ENCODE measurements around the gene TMEM245.

The TMEM245 gene

GRCh38 chr9:109095321-109095720 is 24.4 kb downstream of the TMEM245 start:
- no peak for TF ChIP-seq CTCF (IDR thresholded peaks at IDR 0.05; ENCODE audit: low read depth, low read length)
- DNase-seq (ENCODE audit: low read depth in 2 of 2), result no peak
- H3K4me3 ChIP-seq (replicated peaks in 1 of 2; ENCODE audit: low read depth in 2 of 2, low read length in 2 of 2), result no peak overlapping the region

GRCh38 chr9:109094268-109094667 is 25.5 kb downstream of the TMEM245 start:
- no peak overlapping the region for H3K4me3 ChIP-seq (replicated peaks in 1 of 2; ENCODE audit: low read depth in 2 of 2, low read length in 2 of 2)
- no peak for TF ChIP-seq CTCF (IDR thresholded peaks at IDR 0.05; ENCODE audit: low read depth, low read length)
- DNase-seq (ENCODE audit: low read depth in 2 of 2), result no peak

DNA sequence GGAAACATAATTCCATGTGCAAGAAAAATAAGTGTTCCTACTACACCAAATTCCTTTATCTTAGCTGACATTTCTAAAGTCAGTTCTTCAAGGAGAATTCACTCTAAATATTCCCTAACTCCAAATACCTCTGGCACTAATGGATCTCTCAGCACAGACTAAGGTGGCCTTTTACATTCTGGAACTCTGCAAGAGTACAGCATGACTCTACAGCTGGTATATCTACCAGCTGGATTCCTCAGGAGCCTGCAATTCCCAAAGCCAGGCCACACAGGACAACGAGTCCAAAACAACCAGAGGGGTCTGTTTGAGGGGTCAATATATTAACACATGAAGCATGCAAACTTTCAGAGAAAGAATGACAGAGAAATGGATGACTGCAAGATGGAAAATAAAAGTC is 27.2 kb downstream of the TMEM245 start:
- no peak for DNase-seq (ENCODE audit: low read depth in 2 of 2)
- no peak for TF ChIP-seq CTCF (IDR thresholded peaks at IDR 0.05; ENCODE audit: low read depth, low read length)
- H3K4me3 ChIP-seq (replicated peaks in 1 of 2; ENCODE audit: low read depth in 2 of 2, low read length in 2 of 2), result no peak overlapping the region

DNA sequence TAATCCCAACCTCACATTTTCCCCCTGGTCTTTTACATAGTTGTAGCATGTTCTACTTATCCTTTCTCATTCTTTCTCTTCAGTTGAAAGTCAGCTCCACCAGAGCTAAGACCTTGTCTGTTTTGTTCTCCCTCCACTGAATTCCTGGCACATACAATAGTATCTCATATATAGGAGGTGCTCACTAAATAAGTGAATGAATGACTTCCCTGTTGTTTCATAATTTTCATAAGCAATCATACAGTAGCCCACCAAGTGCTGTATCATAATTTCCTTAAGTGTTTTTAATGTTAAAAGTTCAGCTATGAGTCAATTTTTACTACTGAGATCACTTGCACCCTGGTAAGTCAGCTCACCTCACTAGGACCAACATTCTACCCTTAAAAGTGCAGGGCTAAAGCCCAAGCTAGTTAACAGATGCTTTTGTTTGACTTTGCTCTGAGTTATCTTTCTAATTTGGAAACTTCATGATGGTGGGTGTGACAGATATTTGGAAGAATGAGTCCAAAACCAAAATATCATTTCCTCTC is 27.6 kb downstream of the TMEM245 start:
- no peak for TF ChIP-seq CTCF (IDR thresholded peaks at IDR 0.05; ENCODE audit: low read depth, low read length)
- no peak for DNase-seq (ENCODE audit: low read depth in 2 of 2)

DNA sequence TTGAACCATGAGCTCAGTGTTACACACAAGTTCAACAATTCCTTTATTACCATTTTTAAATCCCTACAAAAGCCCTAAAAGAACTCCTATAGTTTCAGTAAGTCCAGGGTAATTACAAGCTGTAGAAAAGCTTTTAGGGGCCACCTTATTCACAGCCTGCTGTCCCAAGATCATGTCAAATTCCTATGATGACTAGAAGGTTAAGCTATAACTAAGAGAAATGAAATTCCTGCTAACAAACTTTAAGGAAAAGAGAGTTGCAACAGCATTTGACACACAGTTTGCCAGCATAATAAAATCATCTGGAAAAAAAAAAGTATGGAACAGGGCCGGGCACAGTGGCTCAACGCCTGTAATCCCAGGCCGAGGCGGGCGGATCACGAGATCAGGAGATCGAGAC is 31.5 kb downstream of the TMEM245 start:
- no peak overlapping the region for H3K4me3 ChIP-seq (replicated peaks in 1 of 2; ENCODE audit: low read depth in 2 of 2, low read length in 2 of 2)
- DNase-seq (ENCODE audit: low read depth in 2 of 2), result peak in 1 of 2 donors; percentile 35
- no peak for TF ChIP-seq CTCF (IDR thresholded peaks at IDR 0.05; ENCODE audit: low read depth, low read length)

More for the DNA sequence above, 27.6 kb downstream of the TMEM245 start:
- H3K4me3 ChIP-seq (replicated peaks in 1 of 2; ENCODE audit: low read depth in 2 of 2, low read length in 2 of 2), result no peak overlapping the region

DNA sequence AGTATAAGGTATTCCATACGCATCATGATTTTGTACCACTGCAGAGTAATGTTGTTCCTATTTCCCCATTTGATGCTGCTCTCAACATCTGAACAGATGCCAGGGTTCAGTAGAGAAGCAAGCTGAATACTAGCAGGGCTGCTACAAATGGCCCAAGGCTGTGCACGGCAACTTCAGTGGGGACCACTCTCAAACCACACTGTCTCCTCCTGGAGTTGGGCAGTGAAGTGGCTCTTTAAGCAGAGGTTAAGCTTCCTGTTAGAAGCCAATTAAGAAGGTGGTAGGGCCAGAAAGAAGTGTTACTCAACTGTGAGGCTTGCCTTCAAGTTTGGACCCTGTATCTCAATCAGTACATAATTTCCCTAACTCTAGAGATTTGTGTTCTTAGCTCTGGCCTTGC is 32.0 kb downstream of the TMEM245 start:
- DNase-seq (ENCODE audit: low read depth in 2 of 2), result no peak
- TF ChIP-seq CTCF (IDR thresholded peaks at IDR 0.05; ENCODE audit: low read depth, low read length), result no peak
- H3K4me3 ChIP-seq (replicated peaks in 1 of 2; ENCODE audit: low read depth in 2 of 2, low read length in 2 of 2), result no peak overlapping the region

DNA sequence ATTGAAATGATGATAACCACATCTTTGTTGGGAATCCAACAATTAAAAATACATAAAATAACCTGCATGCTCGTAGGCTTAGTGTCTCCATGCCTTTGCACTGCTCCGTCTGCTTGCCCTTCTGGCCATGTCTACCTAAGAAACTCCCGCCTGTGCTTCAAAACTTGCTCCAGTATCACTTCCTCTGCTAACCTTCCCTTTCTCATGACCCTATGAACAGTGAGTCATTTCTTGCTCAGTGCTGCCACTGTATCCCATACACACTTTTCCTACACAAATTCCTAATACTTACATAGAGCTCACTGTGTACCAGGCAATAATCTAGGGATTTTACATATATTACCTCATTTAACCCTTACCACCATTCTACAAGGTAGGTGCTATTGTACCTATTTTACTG is 33.5 kb downstream of the TMEM245 start:
- DNase-seq (ENCODE audit: low read depth in 2 of 2), result peak in 1 of 2 donors; percentile 42
- H3K4me3 ChIP-seq (replicated peaks in 1 of 2; ENCODE audit: low read depth in 2 of 2, low read length in 2 of 2), result no peak overlapping the region
- TF ChIP-seq CTCF (IDR thresholded peaks at IDR 0.05; ENCODE audit: low read depth, low read length), result peak; percentile 10

Data from cardiac fibroblast (primary cell).